G401.6 (cell line): ENCODE measurements around the gene DNASE2.

Experiments used
- FAIRE-seq: peaks from 2 replicates; lab custom pipeline; 2012; peaks lifted over from hg19 to GRCh38; lab: Jason Lieb, UNC

DNASE2 gene

DNA sequence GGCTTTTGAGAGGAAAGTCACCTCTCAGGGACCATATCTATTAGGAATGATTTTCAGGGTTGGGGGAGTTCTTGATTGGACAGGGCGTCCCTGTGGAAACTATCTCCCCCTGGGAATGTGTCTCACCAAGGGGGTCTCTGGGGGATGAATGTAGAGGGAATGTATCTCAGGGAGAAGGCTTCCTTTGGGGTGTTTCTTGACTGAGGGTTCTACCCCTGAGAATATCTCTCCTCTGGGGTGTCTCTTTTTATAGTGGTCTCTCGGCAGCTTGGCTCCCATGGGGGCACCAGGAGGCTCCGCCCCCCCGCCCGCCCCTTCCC is 47.9 kb downstream of the DNASE2 start:
- no peak for FAIRE-seq

- FAIRE-seq, result no peak
These were observed 52.8 kb downstream of the DNASE2 start for GRCh38 chr19:12828494-12828893.

- no peak for FAIRE-seq
These were observed 55.8 kb downstream of the DNASE2 start for GRCh38 chr19:12825254-12826131.
